ENCODE results near the gene TMPRSS15.

Gene TMPRSS15

GRCh38 chr21:18350216-18350615 lies 53.4 kb downstream of the TMPRSS15 start:
- DNase-seq (ENCODE audit: low spot score), result no peak
- FAIRE-seq, result no peak

GRCh38 chr21:18349468-18349867 lies 54.1 kb downstream of the TMPRSS15 start:
- DNase-seq (ENCODE audit: low spot score) (no peak), FAIRE-seq (no peak)

GRCh38 chr21:18340387-18340942 lies 63.1 kb downstream of the TMPRSS15 start:
- DNase-seq (ENCODE audit: low spot score) (peak; percentile 4), FAIRE-seq (no peak)

DNA sequence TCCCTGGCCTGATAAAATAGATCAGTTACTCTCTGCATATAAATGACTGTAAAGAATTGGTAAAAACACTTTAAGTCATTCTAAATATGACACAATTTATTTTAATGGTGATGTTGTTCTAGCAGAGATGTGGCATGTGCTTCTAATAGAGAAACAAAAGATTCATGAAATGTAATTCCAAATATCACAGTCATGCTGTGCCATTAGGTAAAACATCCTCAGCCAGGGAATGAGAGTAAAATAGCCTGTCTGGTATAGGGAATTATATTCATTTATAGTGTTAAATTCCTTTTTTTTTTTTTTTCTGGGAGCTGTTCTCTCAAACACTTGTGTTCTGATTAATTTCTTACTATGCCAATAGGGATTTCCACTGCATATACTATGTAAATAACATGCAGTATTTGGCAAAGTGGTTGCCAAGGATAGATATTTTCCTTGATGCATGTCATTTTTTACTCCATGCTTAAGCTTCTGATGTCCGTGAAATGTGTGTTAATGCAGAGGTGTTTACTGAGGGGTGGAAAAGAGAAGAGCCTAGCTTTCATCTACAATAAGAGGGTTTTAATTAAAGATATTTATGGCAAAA lies 67.8 kb downstream of the TMPRSS15 start:
- no peak for DNase-seq (ENCODE audit: low spot score)
- no peak for FAIRE-seq

DNA sequence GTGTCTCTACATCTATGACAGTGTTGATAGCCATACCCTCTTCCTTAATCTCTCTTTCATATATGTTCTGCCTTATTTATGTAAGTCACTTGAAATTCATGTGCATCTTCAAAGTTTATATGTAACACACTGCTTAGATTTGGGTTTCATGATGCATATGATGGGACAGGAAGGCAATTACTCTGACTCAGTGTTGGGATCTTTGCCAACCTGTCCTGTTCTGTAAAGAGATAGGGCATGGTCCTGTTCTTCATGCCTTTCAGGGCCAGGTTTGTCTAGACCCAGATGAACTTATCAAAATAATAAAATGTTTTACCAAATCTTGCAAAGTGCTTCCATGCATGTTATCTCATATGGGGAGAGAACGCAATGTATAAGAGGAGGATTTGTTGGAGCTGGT lies 69.5 kb downstream of the TMPRSS15 start:
- FAIRE-seq, result no peak
- DNase-seq (ENCODE audit: low spot score), result no peak

GRCh38 chr21:18318156-18318555 lies 85.4 kb downstream of the TMPRSS15 start:
- FAIRE-seq (no peak), DNase-seq (ENCODE audit: low spot score) (no peak)

- FAIRE-seq (no peak), DNase-seq (ENCODE audit: low spot score) (no peak)
Observed at GRCh38 chr21:18298228-18298627, 105.4 kb downstream of the TMPRSS15 start.

- FAIRE-seq (no peak), DNase-seq (ENCODE audit: low spot score) (no peak)
Observed at GRCh38 chr21:18294100-18294499, 109.5 kb downstream of the TMPRSS15 start.

- FAIRE-seq, result no peak
- no peak for DNase-seq (ENCODE audit: low spot score)
Observed at GRCh38 chr21:18289876-18290275, 113.7 kb downstream of the TMPRSS15 start.

DNA sequence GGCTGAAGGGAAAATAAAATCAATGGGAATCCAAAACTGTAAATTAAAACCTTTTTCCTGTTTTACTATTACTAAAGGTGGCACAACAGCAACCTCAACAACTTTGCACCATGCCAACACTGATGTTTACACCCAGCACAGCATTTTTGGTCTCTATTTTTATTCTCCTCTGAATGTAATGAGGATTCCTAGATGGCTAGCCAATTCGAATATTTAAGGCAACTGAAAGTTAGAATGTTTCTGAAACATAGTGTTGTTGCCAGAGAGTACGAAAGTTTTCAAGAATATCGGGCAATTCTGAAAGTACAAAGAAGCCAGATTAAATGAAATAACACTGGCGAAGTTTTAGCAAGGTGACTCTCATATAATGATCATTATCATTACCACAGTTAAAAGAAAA lies 118.2 kb downstream of the TMPRSS15 start:
- no peak for FAIRE-seq
- DNase-seq (ENCODE audit: low spot score), result no peak

- FAIRE-seq (no peak), DNase-seq (ENCODE audit: low spot score) (no peak)
Observed at GRCh38 chr21:18275781-18276180, 127.8 kb downstream of the TMPRSS15 start.

DNA sequence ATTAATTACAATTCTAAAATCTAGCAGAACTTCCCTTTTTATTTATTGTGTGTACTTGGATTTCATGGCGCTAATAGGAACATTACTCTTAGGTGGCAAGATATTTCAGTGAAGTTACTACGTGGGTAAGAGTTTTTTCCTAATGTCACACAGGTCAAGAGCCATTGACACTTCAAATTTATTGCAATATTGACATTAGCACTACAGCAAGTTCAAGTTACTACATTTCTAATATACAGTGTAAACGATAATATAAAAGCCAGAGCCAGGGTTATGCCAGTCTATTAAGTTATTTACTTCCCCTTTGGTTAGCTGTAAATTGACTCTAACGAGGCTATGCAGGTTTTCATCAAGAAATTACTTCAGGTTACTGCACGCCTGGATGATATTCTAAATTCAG lies 129.2 kb downstream of the TMPRSS15 start:
- DNase-seq (ENCODE audit: low spot score), result no peak
- FAIRE-seq, result no peak

DNA sequence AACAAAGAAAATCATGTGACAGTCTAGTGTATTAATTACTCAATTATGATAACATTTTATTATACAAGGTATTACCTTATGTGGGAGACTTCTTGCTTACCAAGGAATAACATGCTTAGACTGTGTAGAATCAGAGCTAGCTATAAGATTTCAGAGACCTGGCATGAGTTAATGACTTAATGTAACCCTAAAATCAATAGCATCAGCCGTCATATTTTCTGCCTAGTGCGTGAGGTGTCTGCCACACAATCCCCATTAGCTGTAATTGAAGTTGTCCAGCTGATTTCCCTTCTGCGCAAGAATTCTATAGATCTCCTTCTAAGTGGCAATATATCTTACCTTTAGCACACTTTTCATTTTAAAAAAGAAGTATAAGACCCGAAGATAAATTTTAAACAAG lies 130.2 kb downstream of the TMPRSS15 start:
- FAIRE-seq (no peak), DNase-seq (ENCODE audit: low spot score) (no peak)

- DNase-seq (ENCODE audit: low spot score) (no peak), FAIRE-seq (no peak)
Observed at GRCh38 chr21:18269856-18270255, 133.7 kb downstream of the TMPRSS15 start.

DNA sequence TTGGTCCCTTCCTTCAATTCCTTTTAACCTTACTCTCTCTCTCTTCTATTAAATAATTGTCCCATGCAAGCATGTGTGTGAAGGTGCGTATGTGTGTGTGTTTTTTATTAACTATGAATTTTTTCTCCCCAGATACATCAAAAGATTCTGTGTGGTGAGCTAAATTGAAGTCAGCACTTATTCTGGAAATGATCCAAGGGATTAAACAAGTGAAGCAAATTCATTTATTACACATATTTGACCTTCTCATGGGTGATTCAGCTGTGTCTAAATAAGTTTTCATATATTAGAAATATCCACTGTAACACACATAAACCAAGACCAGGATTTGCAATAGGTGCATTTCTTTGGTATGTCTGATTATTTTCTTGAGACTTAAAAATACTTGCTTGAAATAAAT lies 134.7 kb downstream of the TMPRSS15 start:
- no peak for DNase-seq (ENCODE audit: low spot score)

GRCh38 chr21:18267496-18267895 lies 136.1 kb downstream of the TMPRSS15 start:
- no peak for FAIRE-seq
- DNase-seq (ENCODE audit: low spot score), result no peak

More for the DNA sequence above, 134.7 kb downstream of the TMPRSS15 start:
- no peak for FAIRE-seq

DNA sequence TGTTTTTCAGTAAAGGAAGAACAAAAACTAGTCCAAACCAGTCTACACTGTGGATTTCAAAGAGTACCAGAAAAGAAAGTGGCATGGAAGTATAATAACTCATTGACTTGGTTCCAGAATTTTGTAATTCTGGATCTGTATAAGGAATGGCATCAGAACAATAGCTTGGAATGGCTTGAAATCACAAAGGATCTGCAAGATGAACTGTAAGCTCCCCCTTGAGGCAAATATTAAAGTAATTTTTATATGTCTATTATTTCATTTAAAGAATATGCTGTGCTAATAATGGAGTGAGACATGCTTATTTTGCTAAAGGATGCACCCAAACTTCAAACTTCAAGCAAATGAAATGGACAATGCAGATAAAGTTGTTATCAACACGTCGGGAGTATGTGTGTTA lies 137.6 kb downstream of the TMPRSS15 start:
- no peak for DNase-seq (ENCODE audit: low spot score)
- FAIRE-seq, result no peak

DNA sequence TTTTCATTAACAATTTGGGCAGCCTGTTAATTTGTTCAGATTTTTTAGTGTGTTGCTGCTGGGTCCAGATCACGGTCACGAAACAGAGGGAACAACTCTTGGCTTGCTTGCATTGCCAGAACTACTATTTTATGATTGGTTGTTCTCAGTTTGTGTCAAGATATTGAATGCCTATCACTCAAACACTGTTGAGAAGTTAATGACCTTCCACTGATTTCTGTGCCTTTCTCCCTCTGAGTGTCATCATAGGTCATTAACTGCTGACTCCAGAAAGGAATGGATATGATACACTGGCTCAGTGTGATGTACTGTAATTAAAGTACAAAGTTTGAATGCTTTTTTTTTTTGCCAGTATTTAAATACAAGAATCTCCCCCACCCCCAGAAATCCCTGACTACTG lies 149.8 kb downstream of the TMPRSS15 start:
- no peak for FAIRE-seq
- DNase-seq (ENCODE audit: low spot score), result no peak

DNA sequence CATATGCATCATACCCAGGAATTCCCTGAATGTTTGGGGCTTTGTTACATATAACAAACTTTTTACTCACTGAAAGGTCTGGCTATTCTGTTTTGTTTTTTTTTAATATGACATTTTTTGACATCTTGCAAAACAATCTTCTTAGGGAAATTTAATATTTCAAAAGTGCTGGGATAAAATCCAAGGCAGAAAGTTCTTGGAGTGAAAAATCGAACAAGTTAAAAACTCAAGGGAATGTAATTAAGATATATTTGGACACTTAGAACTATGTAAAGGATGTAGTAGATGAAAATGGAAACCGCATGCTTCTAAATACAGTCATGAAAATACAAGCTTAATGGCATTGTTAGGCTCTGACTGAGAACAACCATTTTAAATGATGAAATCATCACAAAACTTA lies 150.4 kb downstream of the TMPRSS15 start:
- FAIRE-seq, result no peak
- DNase-seq (ENCODE audit: low spot score), result no peak

- FAIRE-seq (no peak), DNase-seq (ENCODE audit: low spot score) (no peak)
Observed at GRCh38 chr21:18252680-18253079, 150.9 kb downstream of the TMPRSS15 start.

DNA sequence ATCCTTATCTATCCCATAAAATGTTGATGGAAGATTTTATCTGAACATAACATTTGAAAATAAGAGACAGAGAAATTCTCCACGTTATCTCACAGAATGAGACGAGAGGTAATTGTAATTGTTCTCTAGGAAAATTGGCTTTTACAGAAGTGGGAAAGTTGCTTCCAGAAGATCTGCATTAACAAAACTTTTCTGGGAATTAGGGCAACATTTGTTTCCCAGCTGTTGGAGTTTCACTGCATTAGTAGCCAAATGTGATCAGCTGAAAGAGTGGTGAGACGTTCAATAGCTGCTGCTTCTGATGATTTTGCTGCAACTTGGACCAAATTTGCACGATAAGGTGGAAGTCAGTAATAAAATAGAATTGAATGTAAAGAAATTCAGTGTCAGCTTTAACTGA lies 151.3 kb downstream of the TMPRSS15 start:
- FAIRE-seq (no peak), DNase-seq (ENCODE audit: low spot score) (no peak)

GRCh38 chr21:18251065-18251464 lies 152.5 kb downstream of the TMPRSS15 start:
- FAIRE-seq (no peak), DNase-seq (ENCODE audit: low spot score) (no peak)

DNA sequence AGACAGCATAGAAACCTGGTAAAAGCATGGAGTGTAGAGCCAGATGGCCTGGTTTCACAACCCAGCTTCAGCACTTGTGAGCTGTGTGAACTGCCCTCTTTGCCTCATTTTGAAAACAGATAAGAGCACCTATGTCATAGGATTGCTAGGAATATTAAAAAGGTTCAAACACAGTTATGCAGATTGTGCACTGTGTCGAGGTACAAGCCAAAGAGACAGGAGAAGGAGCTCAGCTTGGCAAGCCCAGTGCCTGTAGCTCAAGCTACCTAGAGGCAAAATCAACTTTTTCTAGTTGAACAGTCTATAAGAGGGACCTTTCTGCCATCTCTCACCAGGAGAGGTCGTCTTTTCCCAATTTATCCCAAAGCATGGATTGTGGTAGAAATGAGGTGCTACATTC lies 153.9 kb downstream of the TMPRSS15 start:
- DNase-seq (ENCODE audit: low spot score) (peak; percentile 7), FAIRE-seq (no peak)

GRCh38 chr21:18248171-18248570 lies 155.4 kb downstream of the TMPRSS15 start:
- FAIRE-seq (no peak), DNase-seq (ENCODE audit: low spot score) (no peak)
